Parathyroid adenoma (tissue), 2 donors: Measurements from ENCODE around the gene MPP3.
A peak's percentile ranks its signal among the peaks of the same experiment; 100 is the strongest.

Experiments
- H2AFZ ChIP-seq: fragments of 300-600 bp; sonication (generic); one replicate; pipeline ENCODE4 v1.7.0; 2017; ENCODE audit warnings: antibody characterized with exemption, mild to moderate bottlenecking
- H3K27ac ChIP-seq: fragments of 300-600 bp; sonication (generic); one replicate; pipeline ENCODE4 v1.7.0; 2017
- H3K27me3 ChIP-seq: fragments of 300-600 bp; sonication (generic); one replicate; pipeline ENCODE4 v1.7.0; 2017; ENCODE audit warnings: low read length; ENCODE audit not compliant: control insufficient read depth, insufficient read depth
- H3K36me3 ChIP-seq: fragments of 300-600 bp; sonication (generic); one replicate; pipeline ENCODE4 v1.7.0; 2017; ENCODE audit warnings: low read length; ENCODE audit not compliant: control insufficient read depth, insufficient read depth
- H3K4me1 ChIP-seq: fragments of 300-600 bp; sonication (generic); one replicate; pipeline ENCODE4 v1.7.0; 2017; ENCODE audit warnings: control low read depth
- H3K4me2 ChIP-seq: fragments of 300-600 bp; sonication (generic); one replicate; pipeline ENCODE4 v1.7.0; 2017; ENCODE audit warnings: low read length
- H3K4me3 ChIP-seq: fragments of 300-600 bp; sonication (generic); one replicate; pipeline ENCODE4 v1.7.0; 2017; ENCODE audit warnings: low read depth, low read length
- H3K79me2 ChIP-seq: fragments of 300-600 bp; sonication (generic); one replicate; pipeline ENCODE4 v1.7.0; 2017; ENCODE audit warnings: control low read depth
- H3K9ac ChIP-seq: fragments of 300-600 bp; sonication (generic); one replicate; pipeline ENCODE4 v1.7.0; 2017; ENCODE audit warnings: mild to moderate bottlenecking
- H3K9me3 ChIP-seq: fragments of 300-600 bp; sonication (generic); one replicate; pipeline ENCODE4 v1.7.0; 2017; ENCODE audit warnings: low read length; ENCODE audit not compliant: control insufficient read depth
- CTCF ChIP-seq: fragments of 300-600 bp; sonication (generic); IDR thresholded peaks from one replicate; pipeline ENCODE4 v1.7.0; 2017; ENCODE audit warnings: antibody characterized with exemption, mild to moderate bottlenecking
- donor health status: primary hyperparathyroidism.

MPP3 gene

GRCh38 chr17:43832976-43833829, at the start of gene MPP3:
Gene MPP3 (minus strand): TSS chr17:43833146. CDS start chr17:43831906, 1,240 bp downstream.
- H3K4me3 ChIP-seq: peak within 1 kb of the TSS; percentile 44
- H3K36me3 ChIP-seq: no peaks in the 10 kb centered on the region
- peak within 1 kb of the TSS; percentile 46 for H3K9ac ChIP-seq
- H3K4me2 ChIP-seq: peak within 1 kb of the TSS; percentile 68
- no peaks in the 10 kb centered on the region for H3K27me3 ChIP-seq
- no peaks in the 10 kb centered on the region for H3K79me2 ChIP-seq
- TF ChIP-seq CTCF: no peak
- H3K4me1 ChIP-seq: peaks cover 7% of the 10 kb centered on the region
- H2AFZ ChIP-seq: peak within 1 kb of the TSS; percentile 97
- H3K9me3 ChIP-seq: no peaks in the 10 kb centered on the region
- no peak within 1 kb of the TSS for H3K27ac ChIP-seq

DNA sequence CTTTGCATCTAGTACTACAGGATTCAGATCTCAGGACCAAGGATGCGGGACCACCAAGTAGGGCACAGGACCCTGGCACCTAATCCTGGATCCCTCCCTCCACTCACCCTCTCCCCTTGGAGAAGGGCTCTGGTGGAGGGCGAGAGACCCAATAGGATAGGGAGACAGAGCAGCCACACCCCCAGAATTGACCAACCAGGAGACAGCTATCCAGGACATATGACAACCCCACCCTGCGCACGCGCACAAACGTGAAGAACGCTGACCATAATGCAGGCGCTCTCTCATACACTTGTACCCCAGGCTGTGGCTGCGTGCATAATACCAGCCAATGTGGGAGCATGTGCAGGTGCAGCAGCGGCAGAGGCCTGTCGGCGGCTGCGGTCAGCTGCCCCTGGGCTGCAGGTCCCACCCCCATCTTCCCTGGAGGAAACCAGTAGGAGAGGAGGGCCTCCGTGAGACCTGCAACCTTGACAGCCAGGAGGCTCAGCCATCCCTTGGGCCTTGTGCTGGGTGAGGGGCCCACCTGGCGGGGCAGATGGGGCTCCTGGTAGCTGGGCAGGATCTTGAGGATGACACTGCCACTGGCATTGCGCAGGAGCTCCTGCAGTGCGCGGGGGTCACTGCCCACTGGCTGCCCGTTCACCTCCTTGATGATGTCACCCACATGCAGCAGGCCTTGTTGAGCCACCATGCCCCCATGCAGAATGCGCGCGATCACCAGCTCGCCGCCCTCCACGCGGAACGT, 49.0 kb upstream of the MPP3 start:
- no peaks in the 10 kb centered on the region for H3K9me3 ChIP-seq
- no peak for TF ChIP-seq CTCF
- no peak overlapping the region for H2AFZ ChIP-seq
- H3K27ac ChIP-seq: no peak overlapping the region
- no peak overlapping the region for H3K4me2 ChIP-seq
- H3K79me2 ChIP-seq: peaks cover 2% of the 10 kb centered on the region
- H3K9ac ChIP-seq: no peak overlapping the region
- no peaks in the 10 kb centered on the region for H3K27me3 ChIP-seq
- no peaks in the 10 kb centered on the region for H3K36me3 ChIP-seq
- H3K4me1 ChIP-seq: peaks cover 5% of the 10 kb centered on the region
- no peak overlapping the region for H3K4me3 ChIP-seq

DNA sequence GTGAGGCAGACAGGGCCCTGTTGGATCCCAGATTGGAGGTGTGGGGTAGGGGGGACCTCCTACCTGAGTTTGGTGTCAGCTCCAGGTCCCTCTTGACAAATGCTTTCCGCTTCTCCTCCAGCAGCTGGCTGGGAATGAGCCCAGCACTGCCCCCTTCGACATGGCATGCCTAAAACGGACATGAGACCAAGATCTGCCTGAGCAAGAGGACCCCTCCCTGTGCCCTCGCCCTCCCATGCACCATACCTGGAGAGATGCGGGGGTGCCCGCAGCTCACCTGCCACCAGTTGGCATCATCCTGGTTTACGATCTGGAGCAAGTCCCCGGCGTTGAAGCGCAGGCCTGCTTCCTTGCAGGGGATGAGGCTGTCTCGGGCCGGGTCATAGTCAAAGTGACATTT, 48.2 kb upstream of the MPP3 start:
- H3K9me3 ChIP-seq: no peaks in the 10 kb centered on the region
- no peak for TF ChIP-seq CTCF

DNA sequence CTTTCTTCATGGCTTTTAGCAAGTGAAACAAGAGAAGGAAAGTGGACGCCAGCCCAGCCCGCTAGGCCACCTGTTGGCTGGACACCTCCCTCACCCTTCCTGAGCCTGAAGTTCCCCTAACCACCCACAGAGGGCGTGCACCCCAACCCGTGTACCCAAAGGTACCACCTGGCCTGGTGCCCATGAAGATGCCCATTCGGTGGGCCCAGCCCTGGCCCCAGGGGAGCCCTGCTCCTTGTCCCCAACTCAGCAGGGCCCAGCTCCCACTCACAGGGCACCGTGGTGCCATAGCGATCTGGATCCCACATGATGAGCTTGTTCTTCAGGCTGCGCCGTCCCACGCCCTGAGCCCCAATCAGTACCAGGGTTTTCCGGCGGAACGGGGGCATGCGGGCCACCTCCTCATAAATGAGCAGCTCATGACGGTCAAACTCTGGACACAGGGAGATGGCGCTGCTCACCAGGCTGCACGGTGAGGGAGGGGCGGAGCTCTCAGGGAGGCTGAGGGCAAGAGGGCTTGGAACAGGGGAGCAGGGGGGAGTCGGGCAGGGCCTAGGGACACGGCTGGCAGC, 47.6 kb upstream of the MPP3 start:
- peaks cover 2% of the 10 kb centered on the region for H3K79me2 ChIP-seq
- no peaks in the 10 kb centered on the region for H3K9me3 ChIP-seq
- H3K4me2 ChIP-seq: no peak overlapping the region
- no peaks in the 10 kb centered on the region for H3K36me3 ChIP-seq
- no peak overlapping the region for H2AFZ ChIP-seq
- no peak overlapping the region for H3K4me3 ChIP-seq
- H3K27me3 ChIP-seq: no peaks in the 10 kb centered on the region
- H3K9ac ChIP-seq: no peak overlapping the region
- peak; percentile 80 for TF ChIP-seq CTCF
- peaks cover 5% of the 10 kb centered on the region for H3K4me1 ChIP-seq
- H3K27ac ChIP-seq: no peak overlapping the region

More for the DNA sequence above, 48.2 kb upstream of the MPP3 start:
- H3K36me3 ChIP-seq: no peaks in the 10 kb centered on the region
- no peak overlapping the region for H3K4me3 ChIP-seq
- H3K79me2 ChIP-seq: peaks cover 2% of the 10 kb centered on the region
- H3K4me1 ChIP-seq: peaks cover 5% of the 10 kb centered on the region
- no peak overlapping the region for H2AFZ ChIP-seq
- H3K9ac ChIP-seq: no peak overlapping the region
- H3K4me2 ChIP-seq: no peak overlapping the region
- H3K27me3 ChIP-seq: no peaks in the 10 kb centered on the region
- no peak overlapping the region for H3K27ac ChIP-seq
